Measurements from ENCODE around the gene FHOD3.
"Not testable (repeated sequence)": the region's sequence is repeated elsewhere in the genome, so short reads cannot be mapped to it uniquely, and the experiment has no call there.

The FHOD3 gene

DNA sequence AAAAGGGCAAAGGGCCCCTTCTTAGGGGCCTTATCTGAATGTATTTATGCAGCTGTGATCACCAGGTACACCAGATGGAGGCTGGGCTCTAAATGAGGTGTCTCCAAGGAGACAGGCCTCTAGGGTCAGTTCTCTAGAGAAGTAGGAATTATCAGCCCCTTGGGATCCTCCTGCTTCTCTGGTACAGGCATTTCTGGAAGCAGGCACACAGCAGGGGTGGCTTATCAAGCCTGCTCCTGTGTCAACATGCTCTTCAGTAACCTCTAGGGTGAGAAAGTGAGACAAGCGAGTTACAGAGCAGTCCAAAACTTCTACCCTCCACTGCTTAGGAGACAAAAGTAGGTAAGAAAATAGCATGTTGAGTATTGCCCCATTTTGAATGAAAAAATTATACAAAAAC, 517.5 kb downstream of the FHOD3 start:
- DNase-seq: no peak

DNA sequence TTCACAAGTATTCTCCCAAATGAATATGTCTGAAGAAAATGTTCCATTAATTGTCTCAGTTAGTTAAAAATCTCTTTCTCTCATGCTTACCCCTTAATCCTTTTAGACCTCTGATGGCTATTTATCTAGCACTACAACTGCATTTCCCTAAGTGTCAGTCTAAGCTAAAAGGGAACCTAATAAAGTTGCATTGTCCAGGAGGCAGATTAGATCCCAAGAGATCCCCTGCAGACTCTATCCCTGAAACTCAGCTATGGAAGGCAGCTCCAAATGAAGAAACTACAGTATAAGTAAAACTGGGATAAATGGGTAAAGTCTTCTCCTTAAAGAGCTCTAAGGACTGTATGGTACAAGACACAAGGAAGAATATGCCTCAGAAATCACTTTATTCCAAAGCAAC, 518.6 kb downstream of the FHOD3 start:
- not testable (repeated sequence) for DNase-seq

DNA sequence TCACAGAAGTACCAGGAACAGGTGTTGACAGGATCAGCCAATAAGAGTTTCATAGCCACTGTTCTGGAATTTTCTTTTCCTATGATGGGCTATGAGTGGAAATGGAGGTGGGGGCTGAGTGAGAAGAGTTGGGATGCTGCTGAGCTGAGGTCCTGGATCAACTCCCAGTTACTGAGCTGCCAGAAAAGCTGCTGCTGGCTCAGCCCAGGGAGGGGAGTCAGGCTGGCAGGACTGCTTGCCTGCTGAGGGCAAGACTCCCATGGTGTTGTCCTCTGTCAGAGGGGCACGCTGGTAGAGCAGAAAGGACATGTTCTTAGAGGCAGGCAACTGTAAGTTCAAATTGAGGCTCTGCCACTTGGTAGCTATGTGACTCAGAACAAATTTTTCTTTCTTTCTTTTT, 519.5 kb downstream of the FHOD3 start:
- DNase-seq: no peak

DNA sequence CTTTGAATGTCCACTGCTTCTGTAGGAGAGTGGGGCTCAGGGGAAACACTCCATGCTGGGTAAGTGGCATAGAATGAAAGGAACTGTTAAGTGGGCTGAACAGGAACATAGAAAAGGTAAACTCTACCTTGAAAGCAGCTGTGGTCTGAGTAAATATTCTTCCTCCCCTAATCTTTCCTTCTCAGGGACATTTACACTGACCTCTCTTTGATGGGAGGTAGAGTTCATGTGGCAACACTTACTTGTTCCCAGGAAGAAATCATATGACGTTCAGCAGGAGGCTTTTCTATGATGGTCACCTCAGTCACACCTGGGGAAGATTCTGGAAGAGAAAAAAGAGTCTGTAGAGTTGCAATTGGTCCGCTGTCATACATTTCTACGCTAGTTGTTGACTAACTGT, 521.1 kb downstream of the FHOD3 start:
- DNase-seq: no peak

DNA sequence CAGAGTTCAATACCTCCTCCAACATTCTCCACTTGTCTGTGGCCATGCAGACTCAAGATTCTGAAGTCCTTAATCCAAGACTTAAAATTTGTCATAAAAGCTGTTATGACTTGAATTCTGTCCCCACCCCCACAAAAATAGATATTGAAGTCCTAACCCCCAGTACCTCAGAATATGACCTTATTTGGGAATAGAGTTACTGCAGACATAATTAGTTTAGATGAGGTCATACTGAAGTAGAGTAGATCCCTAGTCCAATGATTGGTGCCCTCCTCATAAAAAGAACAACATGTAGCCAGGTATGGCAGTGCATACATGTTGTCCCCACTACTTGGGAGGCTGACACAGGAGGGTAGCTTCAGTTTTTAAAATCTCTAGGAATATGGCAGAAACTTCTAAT, 522.1 kb downstream of the FHOD3 start:
- no peak for DNase-seq

DNA sequence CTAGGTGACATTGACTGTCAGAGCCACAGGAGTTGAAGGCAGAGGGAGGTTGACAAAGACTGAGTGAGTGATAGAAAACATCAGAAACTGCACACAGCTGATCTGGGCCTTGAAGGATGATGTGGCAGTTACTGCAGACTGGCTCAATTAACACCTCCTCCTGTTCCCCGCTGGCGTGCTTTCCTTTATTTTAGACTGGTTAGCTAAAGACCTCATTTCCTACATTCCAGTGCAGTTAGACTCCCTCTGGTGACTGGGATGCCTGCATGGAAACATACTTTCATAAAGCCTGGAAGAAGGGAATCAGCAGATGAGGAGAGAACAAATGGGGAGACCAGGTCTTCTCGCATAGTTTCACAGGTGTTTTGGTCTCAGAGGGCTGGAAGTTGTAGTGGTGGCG, 524.2 kb downstream of the FHOD3 start:
- no peak for DNase-seq

DNA sequence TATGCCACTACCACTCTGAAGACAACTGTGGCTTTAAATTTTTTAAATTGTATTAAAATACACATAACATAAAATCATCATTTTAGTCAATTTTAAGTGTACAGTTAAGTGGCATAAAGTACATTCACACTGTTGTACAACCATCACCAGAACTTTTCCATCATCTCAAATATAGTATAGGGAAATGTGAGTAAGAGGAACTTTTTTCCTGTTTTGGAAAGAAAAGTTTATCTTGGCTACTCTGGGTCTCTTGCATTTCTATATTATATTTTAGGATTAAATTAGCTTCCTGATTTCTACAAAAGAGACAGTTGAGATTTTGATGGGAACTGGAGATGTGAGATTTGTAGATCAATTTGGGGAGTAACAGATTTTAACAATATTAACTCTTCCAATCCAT, 528.0 kb downstream of the FHOD3 start:
- no peak for DNase-seq

DNA sequence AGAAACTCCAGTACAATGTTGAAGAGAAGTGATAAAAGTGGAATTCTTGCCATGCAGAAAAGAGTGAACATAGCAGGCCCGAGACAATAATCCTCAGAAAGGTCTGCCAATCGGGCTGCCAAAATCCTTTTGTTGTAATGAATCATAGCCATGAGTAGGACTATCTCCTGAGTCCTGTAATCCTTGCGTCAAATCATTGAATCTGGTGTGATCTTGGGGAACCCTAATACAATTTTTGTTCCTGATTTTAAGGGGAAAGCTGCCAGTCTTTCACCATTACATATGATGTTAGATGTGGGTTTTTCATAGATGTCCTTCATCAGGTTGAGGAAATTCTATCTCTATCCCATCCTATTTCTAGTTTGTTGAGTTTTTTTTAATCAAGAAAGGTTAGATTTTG, 529.0 kb downstream of the FHOD3 start:
- DNase-seq: no peak

DNA sequence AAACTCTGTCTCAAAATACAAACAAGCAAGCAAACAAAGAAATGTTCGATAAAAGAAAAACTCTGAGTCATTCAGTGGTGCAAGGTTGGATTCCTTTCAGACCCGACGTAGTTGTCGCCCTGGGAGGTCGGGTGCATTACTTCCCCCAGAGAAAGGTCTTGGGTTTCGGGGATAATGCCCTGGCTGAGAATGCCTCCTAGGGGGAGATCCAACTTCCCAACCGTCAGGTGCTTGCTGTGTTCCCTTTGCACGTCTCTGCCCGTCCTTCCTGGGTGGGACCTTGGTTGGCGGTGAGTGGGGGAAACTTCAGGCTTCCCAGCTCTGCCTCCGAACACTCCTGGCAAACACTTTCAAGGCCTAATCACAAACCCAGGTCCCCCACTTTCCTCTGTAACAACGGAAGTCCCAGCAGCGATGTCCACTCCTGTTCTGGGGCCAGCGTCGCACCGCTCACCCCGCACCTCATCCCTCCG, 530.7 kb downstream of the FHOD3 start:
- peak; percentile 28 for DNase-seq

DNA sequence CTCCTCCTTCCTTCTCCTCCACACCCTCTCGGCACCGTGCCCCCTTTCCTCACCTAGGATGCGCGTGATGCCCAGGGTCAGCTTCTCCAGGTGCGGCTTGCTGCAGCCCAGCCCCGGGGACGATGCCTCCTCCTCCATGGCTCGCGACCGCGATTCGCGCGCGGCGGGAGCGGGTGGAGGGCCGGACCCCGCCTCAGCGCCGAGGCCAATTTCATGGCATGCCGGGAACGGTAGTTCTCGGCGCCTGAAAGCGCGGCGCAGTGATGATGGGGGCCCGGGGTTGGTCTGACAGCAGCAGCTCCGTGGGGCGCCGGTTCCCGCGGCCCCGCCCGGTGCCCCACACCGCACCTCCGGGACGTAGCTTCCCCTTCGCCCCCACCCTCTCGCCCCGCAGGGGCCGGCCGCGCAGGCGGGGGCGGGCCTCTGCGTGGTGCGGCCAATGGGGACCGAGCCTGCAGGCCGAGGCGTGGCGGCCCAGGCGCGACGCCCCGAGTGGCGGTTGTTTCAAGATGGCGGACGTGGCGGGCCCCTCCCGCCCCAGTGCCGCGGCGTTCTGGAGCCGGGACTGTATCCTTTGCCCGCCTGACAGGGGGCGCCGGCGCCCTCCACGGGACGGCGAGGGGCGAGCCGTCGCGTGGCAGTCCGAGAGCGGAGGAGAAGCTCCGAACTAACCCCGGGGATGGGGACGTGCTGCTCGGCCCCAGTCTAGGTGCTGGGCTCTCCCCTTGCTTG, 531.3 kb downstream of the FHOD3 start, which contains the start of the genes KIAA1328 and TPGS2:
KIAA1328 (plus strand) TSS at position 498 of the 732 bp plus-strand sequence; CDS start at position 510, 12 bp downstream.
TPGS2 (minus strand) TSS at position 373 of the 732 bp plus-strand sequence; CDS start at position 138, 235 bp downstream.
- peak; percentile 88 for DNase-seq
